HG03457 (cell line): ENCODE measurements around the gene KMT5B.
A peak's percentile ranks its signal among the peaks of the same experiment; 100 is the strongest.
"Not testable (repeated sequence)": the region's sequence is repeated elsewhere in the genome, so short reads cannot be mapped to it uniquely, and the experiment has no call there.

Experiments used
- ATAC-seq: cut with Tn5 transposase; IDR thresholded peaks from one replicate; pipeline ENCODE4 v1.9.1; 2021; ENCODE audit warnings: moderate number of reproducible peaks; ENCODE audit not compliant: unreplicated experiment

Gene KMT5B

GRCh38 chr11:68213135-68213515 is at the start of gene KMT5B:
TSS of gene KMT5B (minus strand) at chr11:68213296. CDS start at chr11:68190076, 23,220 bp downstream.
- peak; percentile 4 for ATAC-seq

GRCh38 chr11:68262544-68262827 is 49.4 kb upstream of the KMT5B start:
- no peak for ATAC-seq

- ATAC-seq: no peak
Measured at GRCh38 chr11:68261749-68262543, 48.9 kb upstream of the KMT5B start.

GRCh38 chr11:68261006-68261405 is 47.9 kb upstream of the KMT5B start:
- ATAC-seq: no peak

- no peak for ATAC-seq
Measured at GRCh38 chr11:68260484-68260883, 47.4 kb upstream of the KMT5B start.

GRCh38 chr11:68259122-68259959 is 46.2 kb upstream of the KMT5B start:
- ATAC-seq: no peak

- no peak for ATAC-seq
Measured at GRCh38 chr11:68258363-68258765, 45.3 kb upstream of the KMT5B start.

- no peak for ATAC-seq
Measured at GRCh38 chr11:68257477-68258362, 44.6 kb upstream of the KMT5B start.

- ATAC-seq: no peak
Measured at GRCh38 chr11:68256331-68256741, 43.2 kb upstream of the KMT5B start.

GRCh38 chr11:68255526-68255925 is 42.4 kb upstream of the KMT5B start:
- ATAC-seq: no peak

GRCh38 chr11:68254421-68254820 is 41.3 kb upstream of the KMT5B start:
- no peak for ATAC-seq

- ATAC-seq: no peak
Measured at GRCh38 chr11:68251765-68252164, 38.7 kb upstream of the KMT5B start.

- not testable (repeated sequence) for ATAC-seq
Measured at GRCh38 chr11:68244912-68245311, 31.8 kb upstream of the KMT5B start.

- not testable (repeated sequence) for ATAC-seq
Measured at GRCh38 chr11:68243847-68244246, 30.8 kb upstream of the KMT5B start.

- no peak for ATAC-seq
Measured at GRCh38 chr11:68242616-68243015, 29.5 kb upstream of the KMT5B start.

GRCh38 chr11:68231621-68232020 is 18.5 kb upstream of the KMT5B start:
- no peak for ATAC-seq

GRCh38 chr11:68229601-68230000 is 16.5 kb upstream of the KMT5B start:
- ATAC-seq: no peak

- no peak for ATAC-seq
Measured at GRCh38 chr11:68226421-68226820, 13.3 kb upstream of the KMT5B start.

GRCh38 chr11:68224606-68225005 is 11.5 kb upstream of the KMT5B start:
- no peak for ATAC-seq

GRCh38 chr11:68223275-68223674 is 10.2 kb upstream of the KMT5B start:
- no peak for ATAC-seq

GRCh38 chr11:68221406-68221805 is 8.3 kb upstream of the KMT5B start:
- ATAC-seq: no peak
